Measurements from ENCODE around the gene ARSB.

The ARSB gene

GRCh38 chr5:78730300-78731094 lies 254.6 kb downstream of the ARSB start:
- DNase-seq, result no peak

DNA sequence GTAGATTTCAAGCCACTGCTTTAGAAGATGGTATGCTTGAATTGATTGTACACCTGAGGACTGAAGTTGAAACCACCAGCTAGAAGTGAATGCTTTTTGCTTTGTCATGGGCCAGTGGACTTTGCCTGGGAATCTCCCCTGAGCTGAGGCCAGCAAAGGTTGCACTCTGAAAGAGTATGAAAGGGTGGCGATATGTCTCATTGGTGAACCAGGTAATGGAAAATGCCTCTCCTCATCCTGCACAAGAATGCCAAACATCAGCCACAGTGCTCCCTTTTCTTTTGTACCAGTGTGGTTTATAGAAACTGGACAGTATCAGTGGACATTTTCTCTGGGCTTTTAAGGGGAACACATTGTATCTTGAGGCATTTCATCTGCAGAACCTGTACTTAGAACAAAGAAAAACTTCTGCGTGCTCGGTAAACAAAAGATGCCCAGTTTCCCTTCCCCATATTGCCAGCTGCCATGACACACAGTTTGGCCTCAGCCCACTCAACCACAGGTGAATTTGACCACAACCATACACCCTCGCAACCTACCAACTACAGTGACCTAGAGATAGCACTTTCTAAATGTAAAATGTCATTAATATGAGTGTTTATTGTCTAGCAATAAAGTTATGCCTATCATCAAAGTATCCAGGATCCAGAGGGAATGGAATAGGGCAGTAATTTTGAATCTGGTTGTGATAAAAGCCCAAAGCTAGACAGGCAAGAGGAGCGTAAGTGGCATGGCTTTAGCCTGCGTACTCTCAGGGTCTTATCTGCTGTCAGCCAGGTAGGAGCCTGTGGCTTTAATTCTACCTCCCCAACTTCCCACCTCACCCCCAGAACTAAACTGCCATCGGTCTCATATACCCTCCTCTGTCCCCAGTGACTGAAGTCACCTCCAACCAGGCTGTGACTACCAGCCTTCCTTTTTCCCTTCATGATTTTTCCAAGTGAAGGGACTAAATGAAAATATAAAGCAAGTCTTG lies 257.0 kb downstream of the ARSB start:
- no peak for DNase-seq
